ENCODE measurements around the gene ANXA6. TPM values are rescaled to one million over a fixed set of nuclear protein-coding genes. Genes with fewer than 3 reads are reported as not detected.

Gene ANXA6
- total RNA-seq, 4 donors from 2014 or later = 91.6 to 164 (median 142) TPM

- H3K27me3 ChIP-seq = no peaks in the 10 kb centered on the region
- peak overlapping the region; percentile 75 to 88 (median 80) for H3K27ac ChIP-seq
- no peak overlapping the region for H3K4me3 ChIP-seq
- H3K36me3 ChIP-seq = peaks cover 0 to 27% of the 10 kb centered on the region in 2 donors
- in situ Hi-C loops (cut with MboI; ENCODE audit: low sequenced_read_pairs in 4 of 4) (loop anchor here in 1 of 4 donors (5.0 kb wide), 1 partner anchor 59 kb away; no protein-coding TSS in a partner anchor), intact Hi-C loops (cut with DNase I; ENCODE audit: low total_unique reads) (loop anchor here (10.0 kb wide), 1 partner anchor 326 kb away; no protein-coding TSS in a partner anchor)
- ATAC-seq (peak in 1 of 2 donors; percentile 60), DNase-seq (no peak)
- TF ChIP-seq POLR2A (IDR thresholded peaks at IDR 0.05) (no peak), CTCF (IDR thresholded peaks at IDR 0.05 in 4 of 5, conservative IDR thresholded peaks at IDR 0.05 in 1 of 5) (no peak)
- H3K9me3 ChIP-seq = no peaks in the 10 kb centered on the region
- H3K4me1 ChIP-seq = peaks cover 39 to 47% of the 10 kb centered on the region in 2 donors
Measured at GRCh38 chr5:151110992-151111391, 46.6 kb downstream of the ANXA6 start.

GRCh38 chr5:151110122-151110681 lies 47.4 kb downstream of the ANXA6 start:
- in situ Hi-C loops (cut with MboI; ENCODE audit: low sequenced_read_pairs in 4 of 4) = loop anchor here in 1 of 4 donors (5.0 kb wide), 1 partner anchor 58 kb away; no protein-coding TSS in a partner anchor

GRCh38 chr5:151108566-151108965 lies 49.0 kb downstream of the ANXA6 start:
- no peak for ATAC-seq
- intact Hi-C loops (cut with DNase I; ENCODE audit: low total_unique reads) = no loop called here

More at GRCh38 chr5:151110122-151110681, 47.4 kb downstream of the ANXA6 start:
- Histone ChIP-seq H3K36me3 (peaks cover 0 to 27% of the 10 kb centered on the region in 2 donors), H3K27ac (peak overlapping the region; percentile 75 to 88 (median 80)), H3K27me3 (no peaks in the 10 kb centered on the region), H3K9me3 (no peaks in the 10 kb centered on the region), H3K4me3 (no peak overlapping the region), H3K4me1 (peaks cover 42 to 52% of the 10 kb centered on the region in 2 donors)
- intact Hi-C loops (cut with DNase I; ENCODE audit: low total_unique reads) = loop anchor here (10.0 kb wide), 1 partner anchor 325 kb away; no protein-coding TSS in a partner anchor
- TF ChIP-seq POLR2A (IDR thresholded peaks at IDR 0.05) (no peak), CTCF (IDR thresholded peaks at IDR 0.05 in 4 of 5, conservative IDR thresholded peaks at IDR 0.05 in 1 of 5) (peak in 2 of 5 experiments; percentile 14 to 41)
- DNase-seq = peak in 1 of 2 donors; percentile 51
- peak; percentile 57 to 71 for ATAC-seq

DNA sequence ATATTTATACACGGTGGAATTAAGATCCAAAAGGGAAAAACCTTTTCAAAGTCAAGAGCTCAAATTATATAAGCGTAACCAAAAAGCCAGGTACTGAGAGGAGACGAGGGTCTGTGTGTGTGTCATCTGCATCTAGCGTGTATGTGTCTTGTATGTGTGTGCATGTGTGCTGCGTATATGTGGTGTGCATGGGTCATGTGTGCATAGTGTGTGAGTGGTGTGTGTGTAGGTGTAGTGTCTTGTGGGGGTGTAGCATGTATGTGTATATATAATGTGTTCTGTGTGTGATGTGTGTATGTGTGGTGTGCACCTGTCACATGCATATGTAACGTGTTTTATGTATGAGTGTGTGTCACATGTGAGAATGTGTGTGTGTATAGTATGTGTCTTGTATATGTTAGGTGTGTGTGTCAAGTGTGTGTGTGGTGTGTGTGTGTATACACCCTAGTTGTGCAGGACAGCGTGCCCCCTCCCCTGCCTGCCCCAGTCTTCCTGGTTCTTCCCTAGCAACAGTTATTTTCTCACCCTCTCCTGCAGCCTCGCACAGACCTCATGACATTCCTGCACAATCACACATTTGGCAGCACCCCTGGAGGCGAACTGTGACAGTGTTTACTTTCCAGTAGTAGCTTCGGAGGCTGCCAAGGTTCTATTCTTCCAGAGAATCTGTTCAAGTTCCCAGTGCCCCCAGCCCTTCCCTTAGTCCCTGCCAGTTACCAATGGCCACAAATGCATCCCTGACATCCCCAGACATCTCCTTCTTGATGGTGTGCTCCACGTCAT lies 49.6 kb downstream of the ANXA6 start:
- DNase-seq = peak in 1 of 2 donors; percentile 55
- peaks cover 0 to 27% of the 10 kb centered on the region in 2 donors for H3K36me3 ChIP-seq
- in situ Hi-C loops (cut with MboI; ENCODE audit: low sequenced_read_pairs in 4 of 4) (no loop called here), intact Hi-C loops (cut with DNase I; ENCODE audit: low total_unique reads) (no loop called here)
- H3K27me3 ChIP-seq = no peaks in the 10 kb centered on the region
- H3K4me1 ChIP-seq = peaks cover 39 to 45% of the 10 kb centered on the region in 2 donors
- TF ChIP-seq CTCF (IDR thresholded peaks at IDR 0.05 in 4 of 5, conservative IDR thresholded peaks at IDR 0.05 in 1 of 5) (no peak), POLR2A (IDR thresholded peaks at IDR 0.05) (no peak)
- H3K9me3 ChIP-seq = no peaks in the 10 kb centered on the region
- peak in 1 of 2 donors; percentile 55 for ATAC-seq
- peak overlapping the region; percentile 58 to 88 (median 79) for H3K27ac ChIP-seq
- H3K4me3 ChIP-seq = no peak overlapping the region

More at GRCh38 chr5:151108566-151108965, 49.0 kb downstream of the ANXA6 start:
- Histone ChIP-seq H3K27ac (peak overlapping the region; percentile 58 to 88 (median 79)), H3K4me3 (no peak overlapping the region), H3K36me3 (peaks cover 0 to 27% of the 10 kb centered on the region in 2 donors), H3K9me3 (no peaks in the 10 kb centered on the region), H3K4me1 (peaks cover 39 to 45% of the 10 kb centered on the region in 2 donors), H3K27me3 (no peaks in the 10 kb centered on the region)
- DNase-seq = no peak
- no peak for TF ChIP-seq POLR2A (IDR thresholded peaks at IDR 0.05)
- TF ChIP-seq CTCF (IDR thresholded peaks at IDR 0.05 in 4 of 5, conservative IDR thresholded peaks at IDR 0.05 in 1 of 5) = no peak
- in situ Hi-C loops (cut with MboI; ENCODE audit: low sequenced_read_pairs in 4 of 4) = no loop called here

Measured in gastrocnemius medialis (tissue), 4 donors.